ENCODE data around the gene TANGO6. TPM values are rescaled to one million over a fixed set of nuclear protein-coding genes. Genes with fewer than 3 reads are reported as not detected.

The TANGO6 gene
- total and polyA plus RNA-seq, 2 donors from 2014 or later: 4.5 to 20.6 TPM

- Histone ChIP-seq H3K27me3 (ENCODE audit: control insufficient read depth, insufficient read depth, low read length) (no peaks in the 10 kb centered on the region), H3K4me1 (ENCODE audit: control insufficient read depth in 2 of 3, insufficient read depth in 2 of 3, low read depth in 1 of 3, low read length in 3 of 3) (no peaks in the 10 kb centered on the region), H3K36me3 (ENCODE audit: control insufficient read depth in 2 of 3, insufficient read depth in 3 of 3, low read length in 3 of 3) (peaks cover 0 to 28% (median 11%) of the 10 kb centered on the region in 3 donors), H3K4me3 (ENCODE audit: low read length in 3 of 3) (no peak overlapping the region), H3K27ac (ENCODE audit: low read depth in 2 of 2, low read length in 2 of 2) (no peak overlapping the region), H3K9ac (ENCODE audit: low read length in 3 of 3) (no peak overlapping the region), H3K9me3 (ENCODE audit: control insufficient read depth in 2 of 3, insufficient read depth in 1 of 3, low read length in 3 of 3) (no peaks in the 10 kb centered on the region)
- intact Hi-C loops (cut with DNase I): no loop called here
- no peak for FAIRE-seq
- TF ChIP-seq CTCF (IDR thresholded peaks at IDR 0.05; ENCODE audit: borderline replicate concordance, extremely low read depth, insufficient read depth): no peak
- DNase-seq: no peak
Observed at GRCh38 chr16:68927018-68927417, 83.7 kb downstream of the TANGO6 start.

GRCh38 chr16:68931196-68931595 is 87.9 kb downstream of the TANGO6 start:
- intact Hi-C loops (cut with DNase I): no loop called here
- Histone ChIP-seq H3K9me3 (ENCODE audit: control insufficient read depth in 2 of 3, insufficient read depth in 1 of 3, low read length in 3 of 3) (no peaks in the 10 kb centered on the region), H3K27me3 (ENCODE audit: control insufficient read depth, insufficient read depth, low read length) (no peaks in the 10 kb centered on the region), H3K4me1 (ENCODE audit: control insufficient read depth in 2 of 3, insufficient read depth in 2 of 3, low read depth in 1 of 3, low read length in 3 of 3) (no peaks in the 10 kb centered on the region), H3K27ac (ENCODE audit: low read depth in 2 of 2, low read length in 2 of 2) (no peak overlapping the region), H3K9ac (ENCODE audit: low read length in 3 of 3) (no peak overlapping the region), H3K4me3 (ENCODE audit: low read length in 3 of 3) (no peak overlapping the region), H3K36me3 (ENCODE audit: control insufficient read depth in 2 of 3, insufficient read depth in 3 of 3, low read length in 3 of 3) (peaks cover 0 to 32% (median 14%) of the 10 kb centered on the region in 3 donors)
- DNase-seq (no peak), FAIRE-seq (no peak)
- TF ChIP-seq CTCF (IDR thresholded peaks at IDR 0.05; ENCODE audit: borderline replicate concordance, extremely low read depth, insufficient read depth): no peak

- Histone ChIP-seq H3K9me3 (ENCODE audit: control insufficient read depth in 2 of 3, insufficient read depth in 1 of 3, low read length in 3 of 3) (no peaks in the 10 kb centered on the region), H3K4me3 (ENCODE audit: low read length in 3 of 3) (no peak overlapping the region), H3K27me3 (ENCODE audit: control insufficient read depth, insufficient read depth, low read length) (no peaks in the 10 kb centered on the region), H3K27ac (ENCODE audit: low read depth in 2 of 2, low read length in 2 of 2) (no peak overlapping the region), H3K9ac (ENCODE audit: low read length in 3 of 3) (no peak overlapping the region), H3K36me3 (ENCODE audit: control insufficient read depth in 2 of 3, insufficient read depth in 3 of 3, low read length in 3 of 3) (peaks cover 0 to 11% (median 9%) of the 10 kb centered on the region in 3 donors), H3K4me1 (ENCODE audit: control insufficient read depth in 2 of 3, insufficient read depth in 2 of 3, low read depth in 1 of 3, low read length in 3 of 3) (no peaks in the 10 kb centered on the region)
- DNase-seq: no peak
- no peak for TF ChIP-seq CTCF (IDR thresholded peaks at IDR 0.05; ENCODE audit: borderline replicate concordance, extremely low read depth, insufficient read depth)
- FAIRE-seq: no peak
- intact Hi-C loops (cut with DNase I): no loop called here
Observed at GRCh38 chr16:68934402-68934801, 91.1 kb downstream of the TANGO6 start.

GRCh38 chr16:68935008-68935407 is 91.7 kb downstream of the TANGO6 start:
- Histone ChIP-seq H3K4me1 (ENCODE audit: control insufficient read depth in 2 of 3, insufficient read depth in 2 of 3, low read depth in 1 of 3, low read length in 3 of 3) (no peaks in the 10 kb centered on the region), H3K9me3 (ENCODE audit: control insufficient read depth in 2 of 3, insufficient read depth in 1 of 3, low read length in 3 of 3) (no peaks in the 10 kb centered on the region), H3K27ac (ENCODE audit: low read depth in 2 of 2, low read length in 2 of 2) (no peak overlapping the region), H3K9ac (ENCODE audit: low read length in 3 of 3) (no peak overlapping the region), H3K36me3 (ENCODE audit: control insufficient read depth in 2 of 3, insufficient read depth in 3 of 3, low read length in 3 of 3) (peaks cover 0 to 5% (median 4%) of the 10 kb centered on the region in 3 donors), H3K27me3 (ENCODE audit: control insufficient read depth, insufficient read depth, low read length) (no peaks in the 10 kb centered on the region), H3K4me3 (ENCODE audit: low read length in 3 of 3) (no peak overlapping the region)
- intact Hi-C loops (cut with DNase I): no loop called here
- no peak for TF ChIP-seq CTCF (IDR thresholded peaks at IDR 0.05; ENCODE audit: borderline replicate concordance, extremely low read depth, insufficient read depth)
- DNase-seq (no peak), FAIRE-seq (no peak)
